Measurements from ENCODE around the gene ZP2. TPM values are rescaled to one million over a fixed set of nuclear protein-coding genes. Genes with fewer than 3 reads are reported as not detected.

Gene ZP2
- total RNA-seq, 2 donors from 2014 or later: not detected

DNA sequence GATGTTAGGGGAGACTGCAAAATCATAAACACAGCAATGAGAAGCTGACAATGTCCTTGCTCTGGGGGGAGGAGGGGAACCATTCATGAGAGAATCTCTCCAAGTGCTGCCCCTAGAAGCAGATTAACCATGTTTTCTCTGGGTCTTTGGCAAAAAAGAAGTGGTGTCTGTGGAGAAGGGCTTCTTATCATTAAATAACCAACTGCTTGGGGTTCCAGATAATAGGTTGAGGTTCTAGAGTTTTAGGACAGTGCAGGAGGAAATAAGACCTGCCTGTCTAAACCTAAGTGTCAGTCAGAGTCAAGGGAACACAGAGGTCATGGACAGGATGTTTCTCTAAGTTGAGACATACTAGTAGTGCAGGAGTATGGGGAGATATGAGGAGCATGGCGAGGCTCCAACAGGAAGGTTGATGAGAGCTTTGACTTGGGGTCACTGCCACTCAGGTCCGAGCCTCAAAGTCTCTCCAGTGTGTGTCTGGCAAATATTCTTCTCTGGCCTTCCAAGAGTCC is 17.0 kb upstream of the ZP2 start:
- Mint-ChIP-seq H3K27ac (no peak overlapping the region), H3K36me3 (ENCODE audit: insufficient read depth in 2 of 2) (no peaks in the 10 kb centered on the region), H3K4me3 (no peak overlapping the region), H3K27me3 (ENCODE audit: low read depth) (peaks cover 58% of the 10 kb centered on the region), H3K9me3 (no peaks in the 10 kb centered on the region), H3K4me1 (ENCODE audit: low read depth) (peaks cover 8% of the 10 kb centered on the region)
- ATAC-seq (replicated peaks in 1 of 2) (no peak), DNase-seq (no peak)

DNA sequence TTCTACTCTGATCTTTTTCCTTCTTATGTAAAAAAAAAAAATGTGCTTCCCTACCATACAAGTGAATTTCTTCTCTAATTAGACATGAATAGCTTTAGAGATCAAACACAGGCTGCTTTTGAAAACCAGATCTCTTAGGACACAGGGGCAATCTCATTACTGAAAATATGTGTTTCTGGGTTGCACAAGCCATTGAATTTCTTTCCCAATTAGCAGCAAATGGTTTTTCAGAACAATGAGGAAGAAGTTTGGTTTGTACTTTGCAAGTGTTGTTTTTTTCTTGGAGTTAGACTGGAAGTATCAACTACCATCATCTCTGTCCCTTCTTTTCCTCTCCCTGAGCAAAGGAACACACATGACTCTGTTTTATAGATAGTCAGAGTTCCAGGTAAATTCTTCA is 16.5 kb upstream of the ZP2 start:
- Mint-ChIP-seq H3K36me3 (ENCODE audit: insufficient read depth in 2 of 2) (no peaks in the 10 kb centered on the region), H3K4me3 (no peak overlapping the region), H3K27me3 (ENCODE audit: low read depth) (peaks cover 55% of the 10 kb centered on the region), H3K4me1 (ENCODE audit: low read depth) (peaks cover 8% of the 10 kb centered on the region), H3K27ac (no peak overlapping the region), H3K9me3 (no peaks in the 10 kb centered on the region)
- ATAC-seq (replicated peaks in 1 of 2) (no peak), DNase-seq (no peak)

- DNase-seq (no peak), ATAC-seq (replicated peaks in 1 of 2) (no peak)
- H3K4me3 Mint-ChIP-seq: no peak overlapping the region
- no peak overlapping the region for H3K27ac Mint-ChIP-seq
- peaks cover 8% of the 10 kb centered on the region for H3K4me1 Mint-ChIP-seq (ENCODE audit: low read depth)
- no peaks in the 10 kb centered on the region for H3K36me3 Mint-ChIP-seq (ENCODE audit: insufficient read depth in 2 of 2)
- H3K27me3 Mint-ChIP-seq (ENCODE audit: low read depth): peaks cover 57% of the 10 kb centered on the region
- no peaks in the 10 kb centered on the region for H3K9me3 Mint-ChIP-seq
These were observed 15.4 kb upstream of the ZP2 start for GRCh38 chr16:21226749-21227148.

- Mint-ChIP-seq H3K9me3 (no peaks in the 10 kb centered on the region), H3K27me3 (ENCODE audit: low read depth) (peaks cover 55% of the 10 kb centered on the region), H3K4me1 (ENCODE audit: low read depth) (peaks cover 8% of the 10 kb centered on the region), H3K4me3 (no peak overlapping the region), H3K36me3 (ENCODE audit: insufficient read depth in 2 of 2) (no peaks in the 10 kb centered on the region), H3K27ac (no peak overlapping the region)
- peak; percentile 43 to 53 for ATAC-seq (replicated peaks in 1 of 2)
- DNase-seq: no peak
These were observed 13.4 kb upstream of the ZP2 start for GRCh38 chr16:21224800-21225199.

GRCh38 chr16:21223787-21224186 is 12.4 kb upstream of the ZP2 start:
- H3K4me3 Mint-ChIP-seq: no peak overlapping the region
- H3K4me1 Mint-ChIP-seq (ENCODE audit: low read depth): peaks cover 8% of the 10 kb centered on the region
- no peaks in the 10 kb centered on the region for H3K9me3 Mint-ChIP-seq
- H3K27me3 Mint-ChIP-seq (ENCODE audit: low read depth): peaks cover 44% of the 10 kb centered on the region
- no peaks in the 10 kb centered on the region for H3K36me3 Mint-ChIP-seq (ENCODE audit: insufficient read depth in 2 of 2)
- H3K27ac Mint-ChIP-seq: no peak overlapping the region
- ATAC-seq (replicated peaks in 1 of 2): no peak
- DNase-seq: no peak

DNA sequence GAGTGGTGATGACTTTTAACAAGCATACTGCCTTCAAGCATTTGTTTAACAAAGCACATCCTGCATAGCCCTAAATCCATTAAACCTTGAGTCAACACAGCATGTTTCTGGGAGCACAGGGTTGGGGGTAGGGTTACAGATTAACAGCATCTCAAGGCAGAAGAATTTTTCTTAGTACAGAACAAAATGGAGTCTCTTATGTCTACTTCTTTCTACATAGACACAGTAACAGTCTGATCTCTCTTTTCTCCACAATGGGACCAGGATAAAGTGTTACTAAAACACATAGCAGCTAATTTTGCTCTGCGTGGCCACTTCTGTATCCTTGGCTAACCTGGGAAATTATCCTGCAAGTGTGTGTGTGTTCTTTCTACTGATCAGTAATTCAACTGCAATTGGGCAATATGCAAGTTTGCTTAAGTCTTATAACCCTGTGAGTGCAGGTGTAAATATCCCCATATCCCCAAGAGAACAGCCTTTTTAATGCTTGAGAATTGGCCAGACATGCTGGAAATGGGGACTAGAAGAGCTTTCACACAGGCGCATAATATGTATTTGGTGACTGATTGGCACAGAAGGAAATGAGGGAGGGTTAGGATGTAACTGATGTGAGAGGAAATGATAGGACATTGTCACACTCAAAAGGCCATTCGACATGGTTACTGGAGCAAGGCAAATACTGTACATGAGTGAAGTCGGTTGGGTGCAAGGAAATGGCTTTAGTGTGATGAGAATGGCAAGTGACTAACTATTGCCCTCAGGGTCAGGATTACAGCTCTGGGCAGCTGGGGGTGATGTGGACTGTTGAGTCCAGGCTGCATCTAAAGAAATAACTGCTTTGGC is 11.3 kb upstream of the ZP2 start:
- no peak overlapping the region for H3K4me3 Mint-ChIP-seq
- H3K27ac Mint-ChIP-seq: no peak overlapping the region
- H3K9me3 Mint-ChIP-seq: no peaks in the 10 kb centered on the region
- peaks cover 8% of the 10 kb centered on the region for H3K4me1 Mint-ChIP-seq (ENCODE audit: low read depth)
- DNase-seq (no peak), ATAC-seq (replicated peaks in 1 of 2) (no peak)
- H3K36me3 Mint-ChIP-seq (ENCODE audit: insufficient read depth in 2 of 2): no peaks in the 10 kb centered on the region
- peaks cover 34% of the 10 kb centered on the region for H3K27me3 Mint-ChIP-seq (ENCODE audit: low read depth)

- Mint-ChIP-seq H3K27ac (no peak overlapping the region), H3K4me3 (no peak overlapping the region), H3K9me3 (no peaks in the 10 kb centered on the region), H3K4me1 (ENCODE audit: low read depth) (peaks cover 3% of the 10 kb centered on the region), H3K36me3 (ENCODE audit: insufficient read depth in 2 of 2) (no peaks in the 10 kb centered on the region), H3K27me3 (ENCODE audit: low read depth) (peaks cover 30% of the 10 kb centered on the region)
- ATAC-seq (replicated peaks in 1 of 2) (no peak), DNase-seq (no peak)
These were observed 8.2 kb upstream of the ZP2 start for GRCh38 chr16:21219551-21219950.

GRCh38 chr16:21218153-21218552 is 6.8 kb upstream of the ZP2 start:
- DNase-seq (no peak), ATAC-seq (replicated peaks in 1 of 2) (no peak)
- no peaks in the 10 kb centered on the region for H3K36me3 Mint-ChIP-seq (ENCODE audit: insufficient read depth in 2 of 2)
- peaks cover 27% of the 10 kb centered on the region for H3K27me3 Mint-ChIP-seq (ENCODE audit: low read depth)
- no peak overlapping the region for H3K27ac Mint-ChIP-seq
- H3K9me3 Mint-ChIP-seq: no peaks in the 10 kb centered on the region
- H3K4me1 Mint-ChIP-seq (ENCODE audit: low read depth): no peaks in the 10 kb centered on the region
- H3K4me3 Mint-ChIP-seq: no peak overlapping the region

GRCh38 chr16:21217121-21217520 is 5.7 kb upstream of the ZP2 start:
- Mint-ChIP-seq H3K27ac (no peak overlapping the region), H3K27me3 (ENCODE audit: low read depth) (peaks cover 25% of the 10 kb centered on the region), H3K9me3 (no peaks in the 10 kb centered on the region), H3K4me1 (ENCODE audit: low read depth) (no peaks in the 10 kb centered on the region), H3K4me3 (no peak overlapping the region), H3K36me3 (ENCODE audit: insufficient read depth in 2 of 2) (no peaks in the 10 kb centered on the region)
- ATAC-seq (replicated peaks in 1 of 2) (no peak), DNase-seq (no peak)

DNA sequence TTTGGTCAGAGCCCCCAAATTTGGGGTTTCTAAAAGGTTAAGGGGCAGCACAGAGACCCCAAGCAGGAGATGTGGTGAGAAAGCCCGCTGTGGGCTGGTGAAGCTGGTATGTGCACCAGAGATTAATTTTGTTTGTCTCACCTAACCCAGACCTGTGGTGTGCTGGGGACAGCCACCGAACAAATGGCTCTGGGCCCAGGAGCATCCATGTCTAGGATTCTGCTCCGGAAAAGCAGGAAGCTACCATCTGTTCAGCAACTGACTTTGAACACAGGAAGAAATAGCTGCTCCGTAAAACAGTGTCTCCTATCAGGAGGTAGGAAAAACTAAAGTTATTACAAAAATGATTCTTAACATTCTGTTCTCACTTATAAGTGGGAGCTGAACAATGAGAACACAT is 2.7 kb upstream of the ZP2 start:
- Mint-ChIP-seq H3K27me3 (ENCODE audit: low read depth) (peaks cover 26% of the 10 kb centered on the region), H3K4me1 (ENCODE audit: low read depth) (no peaks in the 10 kb centered on the region), H3K27ac (no peak overlapping the region), H3K4me3 (no peak overlapping the region), H3K36me3 (ENCODE audit: insufficient read depth in 2 of 2) (no peaks in the 10 kb centered on the region), H3K9me3 (no peaks in the 10 kb centered on the region)
- no peak for DNase-seq
- ATAC-seq (replicated peaks in 1 of 2): no peak

GRCh38 chr16:21208446-21209230 is 2.7 kb downstream of the ZP2 start:
- DNase-seq (no peak), ATAC-seq (replicated peaks in 1 of 2) (no peak)
- Mint-ChIP-seq H3K36me3 (ENCODE audit: insufficient read depth in 2 of 2) (no peaks in the 10 kb centered on the region), H3K27me3 (ENCODE audit: low read depth) (peaks cover 19% of the 10 kb centered on the region), H3K27ac (no peak overlapping the region), H3K4me1 (ENCODE audit: low read depth) (no peaks in the 10 kb centered on the region), H3K9me3 (no peaks in the 10 kb centered on the region), H3K4me3 (no peak overlapping the region)

DNA sequence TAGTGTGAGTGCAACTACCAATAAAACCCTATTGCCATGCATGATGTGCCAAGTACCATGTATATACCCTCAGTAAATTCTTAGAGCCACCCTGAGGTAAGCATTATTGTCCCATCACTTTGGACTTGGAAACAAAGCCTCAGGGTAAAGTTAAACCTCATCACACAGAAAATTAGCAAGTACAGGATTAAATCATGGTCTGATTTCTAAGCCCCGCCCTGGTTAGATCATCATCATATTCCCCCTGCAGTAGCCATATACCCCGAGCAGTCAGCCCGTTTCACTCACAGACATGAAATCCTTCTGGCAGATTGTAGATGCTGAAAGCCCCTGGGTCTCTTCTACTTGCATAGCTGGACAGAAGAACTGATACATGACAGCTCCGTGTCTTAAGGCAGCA is 4.8 kb downstream of the ZP2 start:
- H3K9me3 Mint-ChIP-seq: no peaks in the 10 kb centered on the region
- DNase-seq (no peak), ATAC-seq (replicated peaks in 1 of 2) (no peak)
- no peak overlapping the region for H3K27ac Mint-ChIP-seq
- H3K4me3 Mint-ChIP-seq: no peak overlapping the region
- H3K36me3 Mint-ChIP-seq (ENCODE audit: insufficient read depth in 2 of 2): no peaks in the 10 kb centered on the region
- peaks cover 21% of the 10 kb centered on the region for H3K27me3 Mint-ChIP-seq (ENCODE audit: low read depth)
- H3K4me1 Mint-ChIP-seq (ENCODE audit: low read depth): no peaks in the 10 kb centered on the region

GRCh38 chr16:21205303-21205702 is 6.1 kb downstream of the ZP2 start:
- H3K4me1 Mint-ChIP-seq (ENCODE audit: low read depth): no peaks in the 10 kb centered on the region
- no peak overlapping the region for H3K27ac Mint-ChIP-seq
- no peak for ATAC-seq (replicated peaks in 1 of 2)

More at GRCh38 chr16:21205303-21205702, 6.1 kb downstream of the ZP2 start:
- H3K27me3 Mint-ChIP-seq (ENCODE audit: low read depth): peaks cover 31% of the 10 kb centered on the region
- H3K4me3 Mint-ChIP-seq: no peak overlapping the region
- DNase-seq: no peak
- H3K9me3 Mint-ChIP-seq: no peaks in the 10 kb centered on the region
- H3K36me3 Mint-ChIP-seq (ENCODE audit: insufficient read depth in 2 of 2): no peaks in the 10 kb centered on the region
